COLO668 (cell line): ENCODE results near the gene CDC42BPA.
"Not testable (repeated sequence)": the region's sequence is repeated elsewhere in the genome, so short reads cannot be mapped to it uniquely, and the experiment has no call there.

Experiments used
- DNase-seq: peaks from one replicate; lab custom pipeline; 2025; ENCODE audit not compliant: unreplicated experiment; lab: John Stamatoyannopoulos, UW

CDC42BPA gene

GRCh38 chr1:227140376-227140775 lies 177.9 kb downstream of the CDC42BPA start:
- DNase-seq, result no peak

GRCh38 chr1:227136210-227136820 lies 182.0 kb downstream of the CDC42BPA start:
- DNase-seq, result no peak

GRCh38 chr1:227134686-227135314 lies 183.5 kb downstream of the CDC42BPA start:
- no peak for DNase-seq

- DNase-seq, result not testable (repeated sequence)
These were observed 185.6 kb downstream of the CDC42BPA start for GRCh38 chr1:227132695-227133094.

GRCh38 chr1:227131193-227131592 lies 187.1 kb downstream of the CDC42BPA start:
- DNase-seq, result no peak

- no peak for DNase-seq
These were observed 190.4 kb downstream of the CDC42BPA start for GRCh38 chr1:227127891-227128290.

GRCh38 chr1:227125929-227126545 lies 192.3 kb downstream of the CDC42BPA start:
- DNase-seq, result no peak

- no peak for DNase-seq
These were observed 193.8 kb downstream of the CDC42BPA start for GRCh38 chr1:227124473-227124872.

- no peak for DNase-seq
These were observed 197.5 kb downstream of the CDC42BPA start for GRCh38 chr1:227120826-227121225.

GRCh38 chr1:227112538-227112937 lies 205.8 kb downstream of the CDC42BPA start:
- DNase-seq, result no peak

GRCh38 chr1:227111782-227112181 lies 206.5 kb downstream of the CDC42BPA start:
- no peak for DNase-seq

GRCh38 chr1:227105291-227105690 lies 213.0 kb downstream of the CDC42BPA start:
- DNase-seq, result not testable (repeated sequence)

GRCh38 chr1:227102056-227102455 lies 216.2 kb downstream of the CDC42BPA start:
- DNase-seq, result no peak

GRCh38 chr1:227094249-227094966 lies 223.9 kb downstream of the CDC42BPA start:
- DNase-seq, result peak; percentile 76

- DNase-seq, result no peak
These were observed 225.0 kb downstream of the CDC42BPA start for GRCh38 chr1:227093309-227093708.

- DNase-seq, result no peak
These were observed 226.2 kb downstream of the CDC42BPA start for GRCh38 chr1:227092069-227092468.

- DNase-seq, result no peak
These were observed 231.7 kb downstream of the CDC42BPA start for GRCh38 chr1:227086636-227087035.

- DNase-seq, result no peak
These were observed 235.1 kb downstream of the CDC42BPA start for GRCh38 chr1:227082999-227083746.

- DNase-seq, result no peak
These were observed 240.5 kb downstream of the CDC42BPA start for GRCh38 chr1:227077783-227078182.

GRCh38 chr1:227073786-227074185 lies 244.5 kb downstream of the CDC42BPA start:
- no peak for DNase-seq

GRCh38 chr1:227072991-227073390 lies 245.3 kb downstream of the CDC42BPA start:
- DNase-seq, result no peak
